GM18505 (cell line): Measurements from ENCODE around the gene SSBP2.

ENCODE experiments used
- ATAC-seq: cut with Tn5 transposase; IDR thresholded peaks from one replicate; pipeline ENCODE4 v1.9.1; 2021; ENCODE audit not compliant: unreplicated experiment
- POLR2A ChIP-seq: IDR thresholded peaks from 4 replicates; pipeline ENCODE4 v1.6.1; 2011; ENCODE audit warnings: borderline replicate concordance; ENCODE audit not compliant: insufficient read depth, insufficient read length; ENCODE audit errors: extremely low read depth

Gene SSBP2

DNA sequence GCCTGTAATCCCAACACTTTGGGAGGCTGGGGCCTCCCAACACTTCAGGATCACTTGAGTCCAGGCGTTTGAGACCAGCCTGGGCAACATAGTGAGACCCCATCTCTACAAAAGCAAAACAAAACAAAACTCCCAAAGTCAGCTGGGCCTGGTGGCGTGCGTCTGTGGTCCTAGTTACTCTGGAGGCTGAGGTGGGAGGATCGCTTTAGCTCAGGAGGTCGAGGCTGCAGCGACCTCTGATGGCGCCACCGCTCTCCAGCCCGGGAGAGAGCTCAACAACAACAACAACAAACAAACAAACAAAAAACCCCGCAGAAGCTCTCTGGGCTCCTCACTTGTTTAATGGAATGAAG lies 357.5 kb downstream of the SSBP2 start:
- no peak for TF ChIP-seq POLR2A
- no peak for ATAC-seq

DNA sequence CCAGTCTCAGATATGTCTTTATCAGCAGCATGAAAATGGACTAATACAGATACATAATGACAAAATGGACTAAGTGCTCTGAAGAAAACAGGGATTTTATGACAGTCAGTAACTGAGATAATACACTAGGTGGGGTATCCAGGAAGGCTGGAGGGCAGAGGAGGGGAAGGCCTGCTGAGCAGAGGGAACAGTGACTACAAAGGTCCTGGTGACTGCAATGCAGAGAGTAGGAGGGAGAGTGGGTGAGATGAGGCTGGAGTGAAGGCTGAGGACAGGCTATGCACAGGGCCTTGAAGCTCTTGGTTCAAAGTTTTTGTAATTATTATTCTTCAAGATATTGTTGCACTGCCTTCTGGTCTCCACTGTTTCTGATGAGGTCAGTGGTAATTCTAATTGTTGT lies 361.9 kb downstream of the SSBP2 start:
- ATAC-seq: no peak

DNA sequence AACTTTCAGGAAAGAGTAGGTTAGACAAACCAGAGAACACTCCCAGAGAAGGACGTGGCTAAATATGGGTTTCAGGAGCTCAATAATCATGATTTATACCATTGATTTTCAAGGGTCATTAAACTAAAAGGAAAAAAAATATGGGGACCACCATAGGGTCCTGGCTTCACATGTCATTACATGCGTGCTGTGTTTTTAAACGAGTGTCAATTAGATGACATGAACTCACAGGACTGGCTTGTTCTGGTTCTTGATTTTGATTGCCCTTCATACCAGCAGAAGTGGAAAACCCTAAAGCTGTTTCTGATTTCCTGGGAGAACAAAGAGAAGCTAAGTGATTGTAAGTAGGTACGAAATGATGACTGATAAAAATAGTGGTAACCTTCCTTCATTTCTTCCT lies 362.7 kb downstream of the SSBP2 start:
- ATAC-seq: no peak
- no peak for TF ChIP-seq POLR2A

More for the DNA sequence above, 361.9 kb downstream of the SSBP2 start:
- no peak for TF ChIP-seq POLR2A

DNA sequence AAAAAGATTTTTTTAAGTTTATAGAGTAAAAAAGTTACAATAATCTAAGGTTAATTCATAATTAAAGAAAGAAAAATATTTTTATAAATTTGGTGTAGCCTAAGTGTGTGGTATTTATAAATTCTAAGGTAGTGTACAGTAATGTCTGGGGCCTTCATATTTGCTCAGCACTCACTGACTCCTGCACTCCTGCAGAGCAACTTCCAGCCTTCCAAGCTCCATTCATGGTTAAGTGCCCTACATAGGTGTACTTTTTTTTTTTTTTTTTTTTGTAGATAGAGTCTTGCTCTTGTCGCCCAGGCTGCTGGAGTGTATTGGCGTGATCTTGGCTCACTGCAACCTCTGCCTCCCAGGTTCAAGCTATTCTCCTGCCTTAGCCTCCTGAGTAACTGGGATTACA lies 367.0 kb downstream of the SSBP2 start:
- no peak for TF ChIP-seq POLR2A
- no peak for ATAC-seq

DNA sequence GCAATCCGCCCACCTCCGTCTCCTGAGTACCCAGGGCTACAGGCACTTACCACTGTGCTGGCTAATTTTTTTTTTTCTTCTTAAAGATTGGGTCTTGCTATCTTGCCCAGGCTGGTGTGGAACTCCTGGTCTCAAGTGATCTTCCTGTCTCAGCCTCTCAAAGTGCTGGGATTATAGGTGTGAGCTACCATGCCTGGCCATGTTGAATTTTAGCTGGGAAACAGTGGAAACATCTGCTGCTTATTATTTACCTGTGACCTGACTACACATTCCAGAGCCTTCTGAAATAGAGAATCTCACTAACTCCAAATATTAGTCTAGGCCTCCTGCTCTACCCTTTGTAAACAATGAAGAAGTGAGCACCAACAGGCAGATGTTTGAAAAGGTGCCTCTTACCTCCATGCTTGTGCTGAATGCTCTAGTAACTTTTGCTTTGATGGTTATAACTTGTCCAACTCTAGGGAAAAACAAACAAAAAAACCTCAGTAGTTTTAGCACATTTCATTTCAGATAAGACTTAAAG lies 379.5 kb downstream of the SSBP2 start:
- no peak for TF ChIP-seq POLR2A
- ATAC-seq: no peak

DNA sequence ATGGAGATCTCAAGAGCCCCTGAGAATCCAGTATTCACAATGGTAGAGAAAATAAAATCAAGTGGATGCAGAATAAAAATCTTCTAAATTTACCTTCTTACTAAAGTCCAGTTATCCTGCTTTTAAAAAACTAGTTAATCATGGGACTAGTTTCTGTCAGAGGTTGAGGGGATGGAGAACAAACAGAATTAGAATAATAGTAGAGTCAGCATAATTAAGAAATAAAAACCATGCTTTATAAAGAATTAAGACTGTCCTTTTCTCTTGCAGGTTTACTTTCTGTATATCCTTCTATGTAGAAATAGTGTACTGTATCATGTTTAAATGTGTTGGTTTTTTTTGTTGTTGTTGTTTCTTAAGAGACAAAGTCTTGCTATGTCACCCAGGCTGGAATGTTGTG lies 380.0 kb downstream of the SSBP2 start:
- TF ChIP-seq POLR2A: no peak
- no peak for ATAC-seq

DNA sequence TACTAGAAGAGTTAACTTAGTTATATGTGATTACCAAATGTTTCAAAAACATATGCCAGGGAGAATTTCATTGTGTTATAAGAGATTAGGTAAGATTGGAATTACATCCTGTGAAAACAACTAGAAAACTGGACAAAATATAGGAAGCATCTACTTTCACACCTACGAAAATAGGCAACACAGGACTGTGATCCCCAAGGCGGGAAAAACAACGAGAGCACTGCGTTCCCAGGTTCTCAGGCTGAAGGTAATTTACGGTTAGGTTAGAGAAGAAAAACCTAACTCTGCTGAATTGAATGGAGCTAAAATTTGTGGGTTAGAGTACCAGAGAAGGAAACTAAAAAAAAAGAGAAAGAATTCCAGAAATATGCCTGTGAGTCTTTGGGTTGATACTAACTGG lies 385.4 kb downstream of the SSBP2 start:
- ATAC-seq: no peak
- no peak for TF ChIP-seq POLR2A

DNA sequence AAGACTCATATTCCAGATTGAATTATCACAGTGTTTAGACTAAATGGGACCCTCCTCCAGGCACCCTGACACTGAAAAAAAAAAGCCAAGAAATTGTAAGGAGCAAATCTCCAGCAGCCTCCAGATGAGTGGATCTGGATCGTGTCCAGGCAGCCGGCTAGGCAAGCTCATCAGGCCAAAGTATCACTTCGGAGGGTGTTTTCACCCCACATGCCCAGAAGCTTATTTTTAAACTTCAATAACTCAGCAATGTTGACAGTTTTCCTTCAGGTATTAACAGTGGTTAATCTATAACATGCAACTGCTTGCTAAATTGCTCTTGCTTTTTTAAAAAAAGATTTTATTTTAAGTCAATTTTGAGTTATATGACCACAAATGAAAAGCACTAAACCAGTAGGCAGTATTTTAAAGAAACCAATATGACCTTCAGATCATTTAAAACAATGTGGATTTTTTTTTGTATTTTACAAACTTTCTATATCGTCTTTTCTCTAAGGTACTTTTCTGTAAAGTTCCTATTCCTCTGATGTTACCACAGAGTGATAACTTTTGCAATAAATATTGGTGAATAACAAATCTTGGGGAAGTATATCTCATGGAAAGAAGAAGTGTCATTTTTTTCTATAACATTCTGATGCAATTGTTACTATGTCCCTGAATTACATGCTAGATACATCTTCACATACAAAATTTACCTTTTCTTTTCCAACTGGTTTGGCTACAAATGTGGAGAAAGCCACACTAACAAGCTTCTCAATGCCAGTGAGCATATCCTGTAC lies 387.6 kb downstream of the SSBP2 start:
- ATAC-seq: no peak
- TF ChIP-seq POLR2A: no peak
